Islet precursor cell (in vitro differentiated cells): ENCODE measurements around the gene CEACAM1.
"Not testable (repeated sequence)": the region's sequence is repeated elsewhere in the genome, so short reads cannot be mapped to it uniquely, and the experiment has no call there.

Source experiments
- DNase-seq: peaks from one replicate; pipeline ENCODE4 v3.0.0-alpha.2; 2018

The CEACAM1 gene

GRCh38 chr19:42547929-42548328 is 19.6 kb upstream of the CEACAM1 start:
- DNase-seq = no peak

- peak; percentile 37 for DNase-seq
Measured at GRCh38 chr19:42546831-42547500, 18.7 kb upstream of the CEACAM1 start.

GRCh38 chr19:42544146-42544545 is 15.9 kb upstream of the CEACAM1 start:
- no peak for DNase-seq

GRCh38 chr19:42542791-42543190 is 14.5 kb upstream of the CEACAM1 start:
- peak; percentile 50 for DNase-seq

GRCh38 chr19:42540071-42540553 is 11.8 kb upstream of the CEACAM1 start:
- DNase-seq = peak; percentile 54

- DNase-seq = peak; percentile 92
Measured at GRCh38 chr19:42538841-42539709, 10.8 kb upstream of the CEACAM1 start.

GRCh38 chr19:42535276-42535675 is 7.0 kb upstream of the CEACAM1 start:
- DNase-seq = not testable (repeated sequence)

- DNase-seq = no peak
Measured at GRCh38 chr19:42534391-42534790, 6.1 kb upstream of the CEACAM1 start.

GRCh38 chr19:42532891-42533290 is 4.6 kb upstream of the CEACAM1 start:
- no peak for DNase-seq

- peak; percentile 77 for DNase-seq
Measured at GRCh38 chr19:42531313-42531712, 3.0 kb upstream of the CEACAM1 start.

- DNase-seq = peak; percentile 85
Measured at GRCh38 chr19:42529248-42529764, 1.0 kb upstream of the CEACAM1 start.

- no peak for DNase-seq
Measured at GRCh38 chr19:42524943-42525342, 3.3 kb downstream of the CEACAM1 start.

- no peak for DNase-seq
Measured at GRCh38 chr19:42524250-42524649, 4.0 kb downstream of the CEACAM1 start.

GRCh38 chr19:42522262-42522661 is 6.0 kb downstream of the CEACAM1 start:
- DNase-seq = not testable (repeated sequence)

- no peak for DNase-seq
Measured at GRCh38 chr19:42521346-42522030, 6.8 kb downstream of the CEACAM1 start.

GRCh38 chr19:42519108-42519507 is 9.2 kb downstream of the CEACAM1 start:
- DNase-seq = no peak

GRCh38 chr19:42516771-42517170 is 11.5 kb downstream of the CEACAM1 start:
- DNase-seq = no peak

GRCh38 chr19:42515241-42515832 is 12.9 kb downstream of the CEACAM1 start:
- DNase-seq = no peak

GRCh38 chr19:42514449-42514848 is 13.8 kb downstream of the CEACAM1 start:
- DNase-seq = no peak

GRCh38 chr19:42512743-42513304 is 15.5 kb downstream of the CEACAM1 start:
- DNase-seq = no peak

GRCh38 chr19:42512130-42512636 is 16.1 kb downstream of the CEACAM1 start:
- DNase-seq = no peak

GRCh38 chr19:42511340-42511739 is 16.9 kb downstream of the CEACAM1 start:
- no peak for DNase-seq
